ENCODE results near the gene NLRP9.
"Not testable (repeated sequence)": the region's sequence is repeated elsewhere in the genome, so short reads cannot be mapped to it uniquely, and the experiment has no call there.

The NLRP9 gene

GRCh38 chr19:55730378-55730777 is 7.8 kb downstream of the NLRP9 start:
- H3K4me1 ChIP-seq (ENCODE audit: control insufficient read depth in 1 of 2, insufficient read depth in 2 of 2, low read length in 2 of 2), result not testable (repeated sequence)

GRCh38 chr19:55723491-55723890 is 14.7 kb downstream of the NLRP9 start:
- no peak overlapping the region for H3K4me3 ChIP-seq (ENCODE audit: low read depth in 1 of 2, low read length in 2 of 2)
- no peaks in the 10 kb centered on the region for H3K27me3 ChIP-seq (ENCODE audit: control insufficient read depth in 1 of 2, insufficient read depth in 2 of 2, low read length in 2 of 2)
- H3K9me3 ChIP-seq (ENCODE audit: control insufficient read depth in 1 of 2, low read length in 2 of 2), result peaks cover 0 to 5% of the 10 kb centered on the region in 2 donors
- no peaks in the 10 kb centered on the region for H3K36me3 ChIP-seq (ENCODE audit: control insufficient read depth in 1 of 2, insufficient read depth in 2 of 2, low read length in 2 of 2)
- no peaks in the 10 kb centered on the region for H3K4me1 ChIP-seq (ENCODE audit: control insufficient read depth in 1 of 2, insufficient read depth in 2 of 2, low read length in 2 of 2)
- H3K27ac ChIP-seq (ENCODE audit: low read depth, low read length), result no peak overlapping the region
- no peak overlapping the region for H3K9ac ChIP-seq (ENCODE audit: low read depth in 1 of 2, low read length in 2 of 2)

More at GRCh38 chr19:55730378-55730777, 7.8 kb downstream of the NLRP9 start:
- H3K27me3 ChIP-seq (ENCODE audit: control insufficient read depth in 1 of 2, insufficient read depth in 2 of 2, low read length in 2 of 2); H3K36me3 ChIP-seq (ENCODE audit: control insufficient read depth in 1 of 2, insufficient read depth in 2 of 2, low read length in 2 of 2); H3K27ac ChIP-seq (ENCODE audit: low read depth, low read length); H3K9ac ChIP-seq (ENCODE audit: low read depth in 1 of 2, low read length in 2 of 2); H3K9me3 ChIP-seq (ENCODE audit: control insufficient read depth in 1 of 2, low read length in 2 of 2); H3K4me3 ChIP-seq (ENCODE audit: low read depth in 1 of 2, low read length in 2 of 2): not testable (repeated sequence)

- Histone ChIP-seq H3K9ac (ENCODE audit: low read depth in 1 of 2, low read length in 2 of 2) (no peak overlapping the region), H3K4me1 (ENCODE audit: control insufficient read depth in 1 of 2, insufficient read depth in 2 of 2, low read length in 2 of 2) (no peaks in the 10 kb centered on the region), H3K9me3 (ENCODE audit: control insufficient read depth in 1 of 2, low read length in 2 of 2) (peaks cover 0 to 5% of the 10 kb centered on the region in 2 donors), H3K27me3 (ENCODE audit: control insufficient read depth in 1 of 2, insufficient read depth in 2 of 2, low read length in 2 of 2) (peaks cover 0 to under 1% of the 10 kb centered on the region in 2 donors), H3K4me3 (ENCODE audit: low read depth in 1 of 2, low read length in 2 of 2) (no peak overlapping the region), H3K27ac (ENCODE audit: low read depth, low read length) (no peak overlapping the region), H3K36me3 (ENCODE audit: control insufficient read depth in 1 of 2, insufficient read depth in 2 of 2, low read length in 2 of 2) (no peaks in the 10 kb centered on the region)
Observed at GRCh38 chr19:55720801-55721200, 17.4 kb downstream of the NLRP9 start.

DNA sequence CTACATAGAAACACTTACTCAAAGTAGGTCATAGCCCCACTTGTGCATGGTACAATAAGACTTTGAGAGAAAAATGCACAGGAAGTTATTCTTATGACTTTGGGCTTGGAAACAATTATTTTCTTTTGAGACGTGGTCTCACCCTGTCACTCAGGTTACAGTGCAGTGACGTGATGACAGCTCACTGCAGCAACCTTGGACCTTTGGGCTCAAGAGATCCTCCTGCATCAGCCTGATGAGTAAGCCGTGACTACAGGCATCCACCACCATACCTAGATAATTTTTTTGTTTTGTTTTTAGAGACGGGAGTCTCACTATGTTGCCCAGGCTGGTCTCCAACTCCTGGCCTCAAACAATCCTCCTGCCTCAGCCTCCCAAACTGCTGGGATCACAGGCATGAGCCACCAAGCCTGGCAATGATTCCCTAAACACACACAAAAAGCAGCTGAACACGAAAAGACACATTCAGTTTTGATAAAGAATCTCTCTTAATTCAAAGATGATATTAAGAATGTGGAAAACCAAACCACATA is 17.9 kb downstream of the NLRP9 start:
- Histone ChIP-seq H3K27ac (ENCODE audit: low read depth, low read length) (no peak overlapping the region), H3K27me3 (ENCODE audit: control insufficient read depth in 1 of 2, insufficient read depth in 2 of 2, low read length in 2 of 2) (peaks cover 0 to 5% of the 10 kb centered on the region in 2 donors), H3K9me3 (ENCODE audit: control insufficient read depth in 1 of 2, low read length in 2 of 2) (peaks cover 0 to 5% of the 10 kb centered on the region in 2 donors)

DNA sequence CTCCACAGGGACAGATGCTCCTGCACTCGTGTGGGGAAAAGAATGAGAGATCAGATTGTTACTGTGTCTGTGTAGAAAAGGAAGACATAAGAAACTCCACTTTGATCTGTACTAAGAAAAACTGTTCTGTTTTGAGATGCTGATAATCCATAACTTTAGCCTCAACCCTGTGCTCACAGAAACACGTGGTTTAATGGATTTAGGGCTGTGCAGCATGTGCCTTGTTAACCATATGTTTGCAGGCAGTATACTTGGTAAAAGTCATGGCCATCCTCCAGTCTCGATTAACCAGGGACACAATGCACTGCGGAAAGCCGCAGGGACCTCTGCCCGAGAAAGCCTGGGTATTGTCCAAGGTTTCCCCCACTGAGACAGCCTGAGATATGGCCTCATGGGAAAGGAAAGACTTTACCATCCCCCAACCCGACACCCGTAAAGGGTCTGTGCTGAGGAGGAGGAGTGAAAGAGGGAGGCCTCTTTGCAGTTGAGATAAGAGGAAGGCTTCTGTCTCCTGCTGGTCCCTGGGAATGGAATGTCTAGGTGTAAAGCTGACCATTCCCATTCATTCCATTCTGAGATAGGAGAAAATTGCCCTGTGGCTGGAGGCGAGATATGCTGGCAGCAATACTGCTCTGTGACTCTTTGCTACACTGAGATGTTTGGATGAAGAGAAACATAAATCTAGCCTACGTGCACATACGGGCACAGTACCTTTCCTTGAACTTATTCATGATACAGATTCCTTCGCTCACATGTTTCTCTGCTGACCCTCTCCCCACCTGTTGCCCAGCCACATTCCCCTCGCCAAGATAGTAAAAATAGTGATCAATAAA is 20.1 kb downstream of the NLRP9 start:
- H3K36me3 ChIP-seq (ENCODE audit: control insufficient read depth in 1 of 2, insufficient read depth in 2 of 2, low read length in 2 of 2); H3K27ac ChIP-seq (ENCODE audit: low read depth, low read length); H3K9me3 ChIP-seq (ENCODE audit: control insufficient read depth in 1 of 2, low read length in 2 of 2); H3K4me1 ChIP-seq (ENCODE audit: control insufficient read depth in 1 of 2, insufficient read depth in 2 of 2, low read length in 2 of 2); H3K9ac ChIP-seq (ENCODE audit: low read depth in 1 of 2, low read length in 2 of 2); H3K4me3 ChIP-seq (ENCODE audit: low read depth in 1 of 2, low read length in 2 of 2): not testable (repeated sequence)
- H3K27me3 ChIP-seq (ENCODE audit: control insufficient read depth in 1 of 2, insufficient read depth in 2 of 2, low read length in 2 of 2), result peaks cover 0 to 10% of the 10 kb centered on the region in 2 donors

More for the DNA sequence above, 17.9 kb downstream of the NLRP9 start:
- no peaks in the 10 kb centered on the region for H3K4me1 ChIP-seq (ENCODE audit: control insufficient read depth in 1 of 2, insufficient read depth in 2 of 2, low read length in 2 of 2)
- no peak overlapping the region for H3K4me3 ChIP-seq (ENCODE audit: low read depth in 1 of 2, low read length in 2 of 2)
- H3K36me3 ChIP-seq (ENCODE audit: control insufficient read depth in 1 of 2, insufficient read depth in 2 of 2, low read length in 2 of 2), result no peaks in the 10 kb centered on the region
- no peak overlapping the region for H3K9ac ChIP-seq (ENCODE audit: low read depth in 1 of 2, low read length in 2 of 2)

DNA sequence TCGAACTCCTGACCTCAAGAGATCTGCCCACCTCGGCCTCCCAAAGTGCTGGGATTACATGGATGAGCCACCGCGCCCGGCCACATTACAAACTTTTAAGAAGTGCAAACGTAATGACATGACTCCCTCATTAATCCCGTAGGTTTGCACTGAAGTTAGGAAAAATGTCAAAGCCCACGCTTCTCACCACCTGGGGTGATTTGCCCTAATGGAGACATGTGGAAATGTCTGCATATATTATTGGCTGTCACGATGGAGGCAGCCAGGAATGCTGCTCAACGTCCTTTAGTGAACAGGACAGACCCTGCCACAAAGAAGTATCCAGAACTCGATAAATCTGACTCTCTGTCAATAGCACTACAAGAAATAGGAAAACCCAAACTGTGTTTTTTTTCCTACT is 21.0 kb downstream of the NLRP9 start:
- Histone ChIP-seq H3K27me3 (ENCODE audit: control insufficient read depth in 1 of 2, insufficient read depth in 2 of 2, low read length in 2 of 2) (peaks cover 0 to 10% of the 10 kb centered on the region in 2 donors), H3K36me3 (ENCODE audit: control insufficient read depth in 1 of 2, insufficient read depth in 2 of 2, low read length in 2 of 2) (no peaks in the 10 kb centered on the region), H3K9me3 (ENCODE audit: control insufficient read depth in 1 of 2, low read length in 2 of 2) (peaks cover 0 to 2% of the 10 kb centered on the region in 2 donors), H3K27ac (ENCODE audit: low read depth, low read length) (no peak overlapping the region), H3K4me3 (ENCODE audit: low read depth in 1 of 2, low read length in 2 of 2) (no peak overlapping the region), H3K4me1 (ENCODE audit: control insufficient read depth in 1 of 2, insufficient read depth in 2 of 2, low read length in 2 of 2) (no peaks in the 10 kb centered on the region), H3K9ac (ENCODE audit: low read depth in 1 of 2, low read length in 2 of 2) (no peak overlapping the region)

GRCh38 chr19:55716531-55716930 is 21.7 kb downstream of the NLRP9 start:
- Histone ChIP-seq H3K4me3 (ENCODE audit: low read depth in 1 of 2, low read length in 2 of 2) (no peak overlapping the region), H3K4me1 (ENCODE audit: control insufficient read depth in 1 of 2, insufficient read depth in 2 of 2, low read length in 2 of 2) (no peaks in the 10 kb centered on the region), H3K27ac (ENCODE audit: low read depth, low read length) (no peak overlapping the region), H3K9me3 (ENCODE audit: control insufficient read depth in 1 of 2, low read length in 2 of 2) (peaks cover 0 to 2% of the 10 kb centered on the region in 2 donors), H3K9ac (ENCODE audit: low read depth in 1 of 2, low read length in 2 of 2) (no peak overlapping the region), H3K36me3 (ENCODE audit: control insufficient read depth in 1 of 2, insufficient read depth in 2 of 2, low read length in 2 of 2) (no peaks in the 10 kb centered on the region), H3K27me3 (ENCODE audit: control insufficient read depth in 1 of 2, insufficient read depth in 2 of 2, low read length in 2 of 2) (peaks cover 0 to 10% of the 10 kb centered on the region in 2 donors)

GRCh38 chr19:55712804-55713631 is 25.2 kb downstream of the NLRP9 start:
- H3K27ac ChIP-seq (ENCODE audit: low read depth, low read length), result no peak overlapping the region

GRCh38 chr19:55711719-55712118 is 26.5 kb downstream of the NLRP9 start:
- Histone ChIP-seq H3K36me3 (ENCODE audit: control insufficient read depth in 1 of 2, insufficient read depth in 2 of 2, low read length in 2 of 2) (no peaks in the 10 kb centered on the region), H3K4me3 (ENCODE audit: low read depth in 1 of 2, low read length in 2 of 2) (no peak overlapping the region), H3K9ac (ENCODE audit: low read depth in 1 of 2, low read length in 2 of 2) (no peak overlapping the region), H3K4me1 (ENCODE audit: control insufficient read depth in 1 of 2, insufficient read depth in 2 of 2, low read length in 2 of 2) (no peaks in the 10 kb centered on the region), H3K27ac (ENCODE audit: low read depth, low read length) (no peak overlapping the region), H3K27me3 (ENCODE audit: control insufficient read depth in 1 of 2, insufficient read depth in 2 of 2, low read length in 2 of 2) (peaks cover 0 to 10% of the 10 kb centered on the region in 2 donors), H3K9me3 (ENCODE audit: control insufficient read depth in 1 of 2, low read length in 2 of 2) (no peaks in the 10 kb centered on the region)

More at GRCh38 chr19:55712804-55713631, 25.2 kb downstream of the NLRP9 start:
- H3K27me3 ChIP-seq (ENCODE audit: control insufficient read depth in 1 of 2, insufficient read depth in 2 of 2, low read length in 2 of 2), result peaks cover 0 to 10% of the 10 kb centered on the region in 2 donors
- H3K4me1 ChIP-seq (ENCODE audit: control insufficient read depth in 1 of 2, insufficient read depth in 2 of 2, low read length in 2 of 2), result no peaks in the 10 kb centered on the region
- H3K9me3 ChIP-seq (ENCODE audit: control insufficient read depth in 1 of 2, low read length in 2 of 2), result no peaks in the 10 kb centered on the region
- H3K4me3 ChIP-seq (ENCODE audit: low read depth in 1 of 2, low read length in 2 of 2), result no peak overlapping the region
- H3K36me3 ChIP-seq (ENCODE audit: control insufficient read depth in 1 of 2, insufficient read depth in 2 of 2, low read length in 2 of 2), result no peaks in the 10 kb centered on the region
- H3K9ac ChIP-seq (ENCODE audit: low read depth in 1 of 2, low read length in 2 of 2), result no peak overlapping the region

DNA sequence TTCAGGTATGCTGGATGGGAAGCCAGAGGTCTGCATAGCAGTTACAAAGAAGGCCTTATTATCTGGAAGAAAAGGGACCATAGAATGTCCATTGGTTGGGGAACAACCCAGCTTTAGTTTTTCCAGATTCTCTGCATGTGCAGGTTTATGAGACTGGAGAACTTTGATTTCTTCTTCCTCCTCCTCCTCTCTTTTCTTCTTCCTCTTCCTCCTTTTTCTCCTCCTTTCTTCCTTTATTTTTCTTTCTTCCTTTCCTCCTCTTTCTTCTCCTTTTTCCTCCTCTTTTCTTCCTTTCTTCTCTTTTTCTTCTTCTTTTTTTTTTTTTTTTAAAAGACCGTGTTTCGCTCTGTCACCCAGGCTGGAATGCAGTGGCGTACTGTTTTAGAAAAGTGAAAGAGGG is 32.2 kb downstream of the NLRP9 start:
- peaks cover 9 to 11% of the 10 kb centered on the region in 2 donors for H3K36me3 ChIP-seq (ENCODE audit: control insufficient read depth in 1 of 2, insufficient read depth in 2 of 2, low read length in 2 of 2)
- no peaks in the 10 kb centered on the region for H3K9me3 ChIP-seq (ENCODE audit: control insufficient read depth in 1 of 2, low read length in 2 of 2)
- no peak overlapping the region for H3K4me3 ChIP-seq (ENCODE audit: low read depth in 1 of 2, low read length in 2 of 2)
- H3K27me3 ChIP-seq (ENCODE audit: control insufficient read depth in 1 of 2, insufficient read depth in 2 of 2, low read length in 2 of 2), result no peaks in the 10 kb centered on the region
- peaks cover 12 to 14% of the 10 kb centered on the region in 2 donors for H3K4me1 ChIP-seq (ENCODE audit: control insufficient read depth in 1 of 2, insufficient read depth in 2 of 2, low read length in 2 of 2)
- H3K27ac ChIP-seq (ENCODE audit: low read depth, low read length), result no peak overlapping the region
- no peak overlapping the region for H3K9ac ChIP-seq (ENCODE audit: low read depth in 1 of 2, low read length in 2 of 2)
